Measurements from ENCODE around the gene AMPD3.
A peak's percentile ranks its signal among the peaks of the same experiment; 100 is the strongest.

AMPD3 gene

DNA sequence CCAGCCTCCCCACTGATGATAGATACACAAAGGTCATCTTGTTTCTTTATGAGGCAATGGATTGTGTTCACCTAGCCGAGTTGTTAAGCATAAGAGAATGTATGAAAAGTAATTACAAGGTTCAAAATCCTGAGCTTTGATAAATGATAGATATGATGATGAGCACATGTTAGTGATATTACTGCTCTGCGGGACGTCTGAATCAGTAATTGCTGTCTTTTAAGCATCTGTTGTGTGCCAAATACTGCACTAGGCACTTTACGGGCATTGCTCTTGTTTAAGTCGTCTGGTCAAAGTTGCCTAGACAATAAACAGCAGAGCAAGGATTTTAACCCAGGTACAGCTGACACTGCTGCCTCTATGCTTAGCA, 86.5 kb downstream of the AMPD3 start:
- TF ChIP-seq, protein P1, sequence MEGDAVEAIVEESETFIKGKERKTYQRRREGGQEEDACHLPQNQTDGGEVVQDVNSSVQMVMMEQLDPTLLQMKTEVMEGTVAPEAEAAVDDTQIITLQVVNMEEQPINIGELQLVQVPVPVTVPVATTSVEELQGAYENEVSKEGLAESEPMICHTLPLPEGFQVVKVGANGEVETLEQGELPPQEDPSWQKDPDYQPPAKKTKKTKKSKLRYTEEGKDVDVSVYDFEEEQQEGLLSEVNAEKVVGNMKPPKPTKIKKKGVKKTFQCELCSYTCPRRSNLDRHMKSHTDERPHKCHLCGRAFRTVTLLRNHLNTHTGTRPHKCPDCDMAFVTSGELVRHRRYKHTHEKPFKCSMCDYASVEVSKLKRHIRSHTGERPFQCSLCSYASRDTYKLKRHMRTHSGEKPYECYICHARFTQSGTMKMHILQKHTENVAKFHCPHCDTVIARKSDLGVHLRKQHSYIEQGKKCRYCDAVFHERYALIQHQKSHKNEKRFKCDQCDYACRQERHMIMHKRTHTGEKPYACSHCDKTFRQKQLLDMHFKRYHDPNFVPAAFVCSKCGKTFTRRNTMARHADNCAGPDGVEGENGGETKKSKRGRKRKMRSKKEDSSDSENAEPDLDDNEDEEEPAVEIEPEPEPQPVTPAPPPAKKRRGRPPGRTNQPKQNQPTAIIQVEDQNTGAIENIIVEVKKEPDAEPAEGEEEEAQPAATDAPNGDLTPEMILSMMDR (IDR thresholded peaks at IDR 0.05; ENCODE audit: control insufficient read depth, extremely low read depth, insufficient read depth) = no peak
- no peak for DNase-seq (ENCODE audit: low read depth)
- peak overlapping the region; percentile 80 for H3K4me3 ChIP-seq (ENCODE audit: low read depth, low read length)

DNA sequence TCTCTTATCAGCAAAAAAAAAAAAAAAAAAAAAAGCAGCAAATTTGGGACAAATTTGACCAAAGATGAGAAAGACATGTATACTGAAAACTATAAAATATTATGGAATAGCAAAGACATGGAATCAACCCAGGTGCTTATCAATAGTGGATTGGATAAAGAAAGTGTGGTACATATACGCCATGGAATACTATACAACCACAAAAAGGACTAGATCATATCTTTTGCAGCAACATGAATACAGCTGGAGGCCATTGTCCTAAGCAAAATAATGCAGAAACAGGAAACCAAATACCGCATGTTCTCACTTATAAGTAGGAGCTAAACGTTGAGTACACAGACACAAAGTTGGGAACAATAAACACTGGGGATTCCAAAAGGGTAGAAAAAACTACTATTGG, 87.7 kb downstream of the AMPD3 start:
- TF ChIP-seq, protein P1 (IDR thresholded peaks at IDR 0.05; ENCODE audit: control insufficient read depth, extremely low read depth, insufficient read depth) = no peak
- H3K4me3 ChIP-seq (ENCODE audit: low read depth, low read length) = no peak overlapping the region
- DNase-seq (ENCODE audit: low read depth) = no peak

DNA sequence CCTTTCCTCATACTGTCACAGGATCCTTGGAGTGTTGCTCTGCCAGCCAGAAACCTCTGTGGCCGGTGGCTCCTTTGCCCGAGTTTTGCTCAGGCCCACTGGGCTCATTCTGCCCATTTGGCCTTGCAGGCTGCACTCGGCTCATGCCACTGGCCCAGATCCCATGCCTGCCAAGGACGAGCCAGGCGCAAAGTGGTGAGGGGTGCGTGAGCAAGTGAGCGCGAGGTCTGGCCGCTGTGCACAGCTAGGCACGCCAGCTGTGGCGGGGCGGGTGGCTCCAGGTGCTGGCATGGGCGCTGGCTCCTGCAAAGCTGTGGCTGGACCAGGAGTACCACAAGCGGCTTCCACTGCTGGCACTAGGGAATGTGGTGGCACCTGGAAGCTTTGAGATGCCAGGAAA, 88.7 kb downstream of the AMPD3 start:
- TF ChIP-seq, protein P1 (IDR thresholded peaks at IDR 0.05; ENCODE audit: control insufficient read depth, extremely low read depth, insufficient read depth) = no peak
- H3K4me3 ChIP-seq (ENCODE audit: low read depth, low read length) = no peak overlapping the region
- DNase-seq (ENCODE audit: low read depth) = no peak

DNA sequence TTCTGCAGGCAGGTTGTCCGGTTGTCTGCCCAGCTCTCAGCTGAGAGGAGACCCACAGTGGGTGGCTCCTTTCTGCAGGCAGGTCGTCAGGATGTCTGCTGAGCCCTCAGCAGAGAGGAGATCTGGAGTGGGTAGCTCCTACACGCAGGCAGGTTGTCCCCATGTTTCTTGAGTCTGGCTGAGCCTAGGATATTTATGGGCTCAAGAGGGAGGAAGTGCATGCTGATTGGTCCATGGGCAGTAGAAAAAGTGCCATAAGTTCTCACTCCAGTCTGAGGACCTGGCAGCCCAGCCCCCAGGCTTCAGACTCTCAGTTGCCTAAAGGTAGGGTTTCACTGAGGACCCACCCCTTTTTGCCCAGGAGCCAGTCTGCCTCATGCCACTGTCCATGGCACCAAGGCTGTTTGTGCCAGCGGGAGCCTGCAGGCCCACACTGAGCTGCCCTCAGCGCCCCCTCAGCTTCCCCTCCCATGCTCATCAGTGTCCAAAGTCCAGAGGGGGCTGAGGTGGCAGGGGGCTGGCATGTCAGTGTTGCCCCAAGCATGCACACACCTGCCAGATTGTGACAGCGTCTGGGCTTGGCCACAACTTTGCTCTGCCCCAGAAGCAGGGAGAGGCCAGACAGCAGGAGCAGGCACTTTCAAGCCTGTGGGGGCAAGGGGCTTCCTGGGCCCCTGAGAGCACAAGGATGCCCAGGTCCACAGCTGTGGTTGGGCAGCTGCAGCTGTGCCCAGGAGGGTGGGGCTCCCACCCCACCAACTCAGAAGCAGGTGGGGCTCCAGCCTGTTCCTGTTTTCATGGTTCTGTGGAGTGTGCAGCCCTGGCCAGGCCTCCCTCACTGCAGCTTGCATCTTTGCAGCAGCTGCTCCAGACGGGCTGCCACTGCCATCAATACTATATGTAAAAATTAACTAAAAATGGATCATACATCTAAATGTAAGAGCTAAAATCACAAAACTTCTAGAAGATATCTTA, 89.7 kb downstream of the AMPD3 start:
- H3K4me3 ChIP-seq (ENCODE audit: low read depth, low read length) = no peak overlapping the region
- TF ChIP-seq, protein P1 (IDR thresholded peaks at IDR 0.05; ENCODE audit: control insufficient read depth, extremely low read depth, insufficient read depth) = no peak
- no peak for DNase-seq (ENCODE audit: low read depth)

DNA sequence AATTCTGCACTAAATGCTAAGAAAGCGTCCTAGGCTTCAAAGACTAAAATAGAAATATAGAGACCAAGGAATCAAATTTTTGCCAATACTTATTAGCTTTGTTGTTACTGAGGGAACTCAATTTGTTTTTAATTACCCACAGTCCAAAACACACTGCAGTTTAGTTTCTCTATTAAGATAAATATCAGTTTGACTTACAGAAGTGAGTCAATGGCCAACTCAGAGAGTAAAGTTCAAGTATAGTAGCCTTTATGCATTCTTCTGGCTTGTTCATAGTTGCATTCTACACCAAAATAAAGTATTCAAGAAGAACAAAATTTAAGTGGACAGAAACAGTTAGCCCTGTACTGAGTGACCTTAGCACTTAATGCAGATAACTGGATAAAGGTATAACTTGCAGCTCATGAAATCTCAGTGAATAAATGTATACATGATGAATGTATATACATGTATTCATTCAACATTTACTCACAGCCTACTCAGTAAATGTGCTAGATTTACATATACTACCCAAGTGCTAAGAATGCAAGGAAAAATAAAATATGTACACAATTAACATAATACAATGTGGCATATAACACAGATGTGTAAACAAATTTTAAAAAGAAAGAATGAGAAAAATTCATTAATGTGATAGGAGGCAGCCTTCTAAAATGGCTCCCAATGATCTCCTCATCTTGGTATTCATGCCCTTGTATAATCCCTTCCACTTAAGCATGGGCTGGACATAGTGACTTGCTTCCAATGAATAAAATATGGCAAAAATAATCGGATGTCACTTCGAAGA, 95.6 kb downstream of the AMPD3 start:
- TF ChIP-seq, protein P1 (IDR thresholded peaks at IDR 0.05; ENCODE audit: control insufficient read depth, extremely low read depth, insufficient read depth) = no peak
- DNase-seq (ENCODE audit: low read depth) = no peak
- H3K4me3 ChIP-seq (ENCODE audit: low read depth, low read length) = no peak overlapping the region

DNA sequence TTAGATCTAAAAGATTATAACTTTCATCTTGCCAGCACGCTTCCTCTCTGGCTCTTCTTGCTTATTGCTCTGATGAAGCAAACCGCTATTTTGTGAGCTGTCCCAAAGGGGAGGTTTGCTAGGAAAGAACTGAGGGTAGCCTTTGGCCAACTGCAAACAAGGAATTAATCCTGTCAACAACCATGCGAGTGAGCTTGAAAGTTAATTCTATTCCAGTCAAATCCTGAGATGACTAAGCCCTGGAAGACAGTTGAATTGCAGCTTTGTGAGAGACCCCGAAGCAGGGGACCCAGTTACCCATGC, 96.2 kb downstream of the AMPD3 start:
- TF ChIP-seq, protein P1 (IDR thresholded peaks at IDR 0.05; ENCODE audit: control insufficient read depth, extremely low read depth, insufficient read depth) = no peak
- no peak for DNase-seq (ENCODE audit: low read depth)
- H3K4me3 ChIP-seq (ENCODE audit: low read depth, low read length) = no peak overlapping the region
